ENCODE measurements around the gene RPS6KL1. TPM values are rescaled to one million over a fixed set of nuclear protein-coding genes. Genes with fewer than 3 reads are reported as not detected.

RPS6KL1 gene
- total RNA-seq, 1 donor from 2014 or later: 6.4 TPM

GRCh38 chr14:74905595-74906142 is 17.4 kb downstream of the RPS6KL1 start:
- Mint-ChIP-seq H3K4me3 (no peak overlapping the region), H3K9me3 (no peaks in the 10 kb centered on the region), H3K27ac (no peak overlapping the region), H3K36me3 (peaks cover 20% of the 10 kb centered on the region), H3K27me3 (ENCODE audit: insufficient read depth, low read depth) (peaks cover 5% of the 10 kb centered on the region), H3K4me1 (peaks cover 4% of the 10 kb centered on the region)
- Histone ChIP-seq H3K79me2 (ENCODE audit: low read depth) (no peaks in the 10 kb centered on the region), H3K4me3 (no peak overlapping the region), H2AFZ (replicated peaks) (no peak overlapping the region), H3K4me2 (no peak overlapping the region), H3K27me3 (no peaks in the 10 kb centered on the region), H3K36me3 (peaks cover 4% of the 10 kb centered on the region), H3K4me1 (no peaks in the 10 kb centered on the region), H4K20me1 (ENCODE audit: low read depth) (peaks cover 6% of the 10 kb centered on the region), H3K9ac (no peak overlapping the region), H3K27ac (no peak overlapping the region), H3K9me3 (ENCODE audit: low read depth) (no peaks in the 10 kb centered on the region), H3F3A (ENCODE audit: low read depth) (peaks cover 10% of the 10 kb centered on the region)
- peak; percentile 81 for DNase-seq (ENCODE audit: low spot score)
- no peak for TF ChIP-seq EZH2 (IDR thresholded peaks at IDR 0.05)
- TF ChIP-seq EZH2phosphoT487 (IDR thresholded peaks at IDR 0.05): no peak
- TF ChIP-seq CTCF (IDR thresholded peaks at IDR 0.05): peak; percentile 93

- Histone ChIP-seq H3K79me2 (ENCODE audit: low read depth) (no peaks in the 10 kb centered on the region), H3K4me3 (no peak overlapping the region), H3K4me2 (no peak overlapping the region), H3F3A (ENCODE audit: low read depth) (peaks cover 10% of the 10 kb centered on the region), H3K4me1 (no peaks in the 10 kb centered on the region), H3K9me3 (ENCODE audit: low read depth) (no peaks in the 10 kb centered on the region), H3K36me3 (peaks cover 11% of the 10 kb centered on the region), H3K27ac (no peak overlapping the region), H2AFZ (replicated peaks) (no peak overlapping the region), H4K20me1 (ENCODE audit: low read depth) (peaks cover 6% of the 10 kb centered on the region), H3K27me3 (no peaks in the 10 kb centered on the region), H3K9ac (no peak overlapping the region)
- H3K36me3 Mint-ChIP-seq: peaks cover 24% of the 10 kb centered on the region
- H3K27ac Mint-ChIP-seq: no peak overlapping the region
- no peaks in the 10 kb centered on the region for H3K4me1 Mint-ChIP-seq
- DNase-seq (ENCODE audit: low spot score): no peak
- no peak for TF ChIP-seq CTCF (IDR thresholded peaks at IDR 0.05)
- no peak for TF ChIP-seq EZH2phosphoT487 (IDR thresholded peaks at IDR 0.05)
- TF ChIP-seq EZH2 (IDR thresholded peaks at IDR 0.05): no peak
- no peak overlapping the region for H3K4me3 Mint-ChIP-seq
- H3K9me3 Mint-ChIP-seq: no peaks in the 10 kb centered on the region
- peaks cover 3% of the 10 kb centered on the region for H3K27me3 Mint-ChIP-seq (ENCODE audit: insufficient read depth, low read depth)
Observed at GRCh38 chr14:74904635-74905503, 18.2 kb downstream of the RPS6KL1 start.

- DNase-seq (ENCODE audit: low spot score): peak; percentile 34
- no peaks in the 10 kb centered on the region for H3K4me1 ChIP-seq
- TF ChIP-seq EZH2phosphoT487 (IDR thresholded peaks at IDR 0.05) (no peak), CTCF (IDR thresholded peaks at IDR 0.05) (no peak), EZH2 (IDR thresholded peaks at IDR 0.05) (no peak)
- no peak overlapping the region for H3K4me2 ChIP-seq
- H3K27me3 Mint-ChIP-seq (ENCODE audit: insufficient read depth, low read depth): peaks cover 3% of the 10 kb centered on the region
- peaks cover 42% of the 10 kb centered on the region for H3K36me3 Mint-ChIP-seq
- peaks cover 6% of the 10 kb centered on the region for H4K20me1 ChIP-seq (ENCODE audit: low read depth)
- no peak overlapping the region for H3K27ac ChIP-seq
- no peaks in the 10 kb centered on the region for H3K79me2 ChIP-seq (ENCODE audit: low read depth)
- H3K9me3 Mint-ChIP-seq: no peaks in the 10 kb centered on the region
- H3K9me3 ChIP-seq (ENCODE audit: low read depth): no peaks in the 10 kb centered on the region
- H3K4me1 Mint-ChIP-seq: no peaks in the 10 kb centered on the region
- no peak overlapping the region for H2AFZ ChIP-seq (replicated peaks)
- H3K27ac Mint-ChIP-seq: no peak overlapping the region
- H3F3A ChIP-seq (ENCODE audit: low read depth): peaks cover 10% of the 10 kb centered on the region
- H3K4me3 Mint-ChIP-seq: no peak overlapping the region
- H3K4me3 ChIP-seq: no peak overlapping the region
- H3K36me3 ChIP-seq: peaks cover 14% of the 10 kb centered on the region
- no peak overlapping the region for H3K9ac ChIP-seq
- H3K27me3 ChIP-seq: no peaks in the 10 kb centered on the region
Observed at GRCh38 chr14:74902941-74903705, 19.9 kb downstream of the RPS6KL1 start.

Measured in neural progenitor cell (in vitro differentiated cells).